Aorta (tissue), 5 donors: ENCODE results near the gene ARL14. TPM values are rescaled to one million over a fixed set of nuclear protein-coding genes. Genes with fewer than 3 reads are reported as not detected.

Experiments
- ATAC-seq: fragments of 200-7000 bp; cut with Tn5 transposase; one replicate; pipeline ENCODE4 v1.9.1; 2022; ENCODE audit warnings: moderate library complexity; ENCODE audit not compliant: low FRiP score
- DNase-seq, 2 donors: peaks; one replicate each; pipeline ENCODE4 v3.0.0-alpha.2; 2020
- H3K27ac ChIP-seq, 2 donors: one replicate each; pipeline ENCODE4 v1.5.1; 2013; ENCODE audit warnings: low read length in 2 of 2, mild to moderate bottlenecking in 2 of 2, moderate library complexity in 2 of 2, control low read depth in 1 of 2, inconsistent platforms in 1 of 2, low read depth in 1 of 2
- H3K27me3 ChIP-seq, 2 donors: one replicate each; pipeline ENCODE4 v1.6.1; 2013; ENCODE audit warnings: control low read depth in 1 of 2, low read length in 1 of 2, mild to moderate bottlenecking in 1 of 2, moderate library complexity in 1 of 2; ENCODE audit not compliant: insufficient read depth in 2 of 2, control insufficient read depth in 1 of 2
- H3K36me3 ChIP-seq, 2 donors: one replicate each; pipeline ENCODE4 v1.6.1; 2013; ENCODE audit warnings: control low read depth in 1 of 2, low read length in 1 of 2, mild to moderate bottlenecking in 1 of 2; ENCODE audit not compliant: insufficient read depth in 2 of 2, control insufficient read depth in 1 of 2
- H3K4me1 ChIP-seq, 2 donors: one replicate each; pipeline ENCODE4 v1.6.1; 2013; ENCODE audit warnings: low read length in 2 of 2, control low read depth in 1 of 2, mild to moderate bottlenecking in 1 of 2, moderate library complexity in 1 of 2; ENCODE audit not compliant: insufficient read depth in 2 of 2, control insufficient read depth in 1 of 2
- H3K4me3 ChIP-seq, 2 donors: one replicate each; pipeline ENCODE4 v1.5.1; 2013; ENCODE audit warnings: low read length in 2 of 2, control low read depth in 1 of 2, mild to moderate bottlenecking in 1 of 2
- H3K9me3 ChIP-seq: one replicate; pipeline ENCODE4 v1.6.1; 2013; ENCODE audit warnings: mild to moderate bottlenecking, low read length; ENCODE audit not compliant: control insufficient read depth
- WGBS, 2 donors: extraction: QIAGEN DNeasy Blood & Tissue Kit; methylation state at CpG; one replicate each; pipeline ENCODE4 v1.1.7; 2013; 5-methylcytosine and 5-hydroxymethylcytosine counted together
- intact Hi-C, 2 donors: fragments of 100-400 bp; cut with DNase I; formaldehyde crosslinking; loops; one replicate each; pipeline versions ENCODE4 v1.14.2 to v1.15.0; 2022
- polyA plus RNA-seq, 2 donors: library from polyadenylated mRNA; stranded (reverse); fragments of 200-250 nt; gene quantifications; one replicate each; pipeline ENCODE4 v1.2.3, GENCODE V29; 2013
- total RNA-seq, 2 donors: library from RNA; stranded (reverse); fragmentation: NEBNext Ultra II Directional; extraction: Animal tissue kit (Norgen Biotek cat#: 25700); gene quantifications; one replicate each; pipeline ENCODE4 v1.2.1, GENCODE V29; 2021
- donor health status: healthy with polysubstance abuse.
- donor health status: Bipolar disorder and iron deficiency.
- donor health status: DM: no; HTN: no; CAD: no.
- donor health status: DM: no; HTN: no; CAD: no.
- donor health status: DM: yes; HTN: yes; CAD: no.

Gene ARL14
- total and polyA plus RNA-seq, 4 donors, result 1.3 to 8.3 TPM; not detected in 2

GRCh38 chr3:160722331-160722730 lies 45.4 kb downstream of the ARL14 start:
- peaks cover 1% of the 10 kb centered on the region for H3K9me3 ChIP-seq
- no peaks in the 10 kb centered on the region for H3K4me1 ChIP-seq
- WGBS, 2 donors, result 80 to 87% methylated on average over 2 of the region's 2 CpGs
- intact Hi-C loops, result no loop called here
- no peaks in the 10 kb centered on the region for H3K27me3 ChIP-seq
- H3K4me3 ChIP-seq, result no peak overlapping the region
- no peak for ATAC-seq
- DNase-seq, result no peak
- no peaks in the 10 kb centered on the region for H3K36me3 ChIP-seq
- no peak overlapping the region for H3K27ac ChIP-seq

- no peak for ATAC-seq
- H3K9me3 ChIP-seq, result no peaks in the 10 kb centered on the region
- H3K36me3 ChIP-seq, result no peaks in the 10 kb centered on the region
- WGBS, 2 donors, result 79 to 80% methylated on average over 2 of the region's 2 CpGs
- H3K27me3 ChIP-seq, result no peaks in the 10 kb centered on the region
- DNase-seq, result no peak
- H3K4me3 ChIP-seq, result no peak overlapping the region
- intact Hi-C loops, result no loop called here
- no peaks in the 10 kb centered on the region for H3K4me1 ChIP-seq
- H3K27ac ChIP-seq, result no peak overlapping the region
These were observed 48.4 kb downstream of the ARL14 start for GRCh38 chr3:160725338-160725737.

Other genes with a start within 250 kb of the ARL14 start
- 1 to 10 TPM; 3.4 to 6.9 TPM for gene TRIM59, start 227.4 kb upstream of the ARL14 start, total RNA-seq
- 1 to 10 TPM; 2.5 to 3.4 TPM for gene TRIM59, start 227.4 kb upstream of the ARL14 start, polyA plus RNA-seq
- gene KPNA4, start 111.6 kb upstream of the ARL14 start, total RNA-seq, result 10 to 100 TPM; 58.1 to 61.1 TPM
- 10 to 100 TPM; 12.5 to 21.2 TPM for gene KPNA4, start 111.6 kb upstream of the ARL14 start, polyA plus RNA-seq
- gene PPM1L, start 79.1 kb downstream of the ARL14 start, total RNA-seq, result 10 to 100 TPM in 1 of 2 donors, 1 to 10 TPM in 1; 8.8 to 17.0 TPM
- gene PPM1L, start 79.1 kb downstream of the ARL14 start, polyA plus RNA-seq, result 10 to 100 TPM in 1 of 2 donors, 1 to 10 TPM in 1; 1.5 to 13.5 TPM